ENCODE results near the gene VAPB.

- TF ChIP-seq CTCF (IDR thresholded peaks at IDR 0.05 in 2 of 3, conservative IDR thresholded peaks at IDR 0.05 in 1 of 3; ENCODE audit: borderline replicate concordance in 1 of 3, insufficient read depth in 1 of 3, low read depth in 2 of 3, low read length in 2 of 3), result no peak
- no peak for TF ChIP-seq MAX (IDR thresholded peaks at IDR 0.05)
- no peak for TF ChIP-seq SRF (IDR thresholded peaks at IDR 0.05; ENCODE audit: low read depth)
These were observed 84.7 kb downstream of the VAPB start for GRCh38 chr20:58473453-58474425.
